CD4-positive, alpha-beta T cell treated with Interleukin-21 for 1 hour (primary cell): ENCODE measurements around the gene KPNA2.
"Not testable (repeated sequence)": the region's sequence is repeated elsewhere in the genome, so short reads cannot be mapped to it uniquely, and the experiment has no call there.

Experiments
- DNase-seq: peaks from one replicate; pipeline ENCODE4 v3.0.0-alpha.2; 2020

Gene KPNA2

GRCh38 chr17:68035523-68036303 lies at the start of gene KPNA2:
TSS of gene KPNA2 (plus strand) at chr17:68035735. CDS start at chr17:68037133, 1,398 bp downstream.
- peak; percentile 98 for DNase-seq

DNA sequence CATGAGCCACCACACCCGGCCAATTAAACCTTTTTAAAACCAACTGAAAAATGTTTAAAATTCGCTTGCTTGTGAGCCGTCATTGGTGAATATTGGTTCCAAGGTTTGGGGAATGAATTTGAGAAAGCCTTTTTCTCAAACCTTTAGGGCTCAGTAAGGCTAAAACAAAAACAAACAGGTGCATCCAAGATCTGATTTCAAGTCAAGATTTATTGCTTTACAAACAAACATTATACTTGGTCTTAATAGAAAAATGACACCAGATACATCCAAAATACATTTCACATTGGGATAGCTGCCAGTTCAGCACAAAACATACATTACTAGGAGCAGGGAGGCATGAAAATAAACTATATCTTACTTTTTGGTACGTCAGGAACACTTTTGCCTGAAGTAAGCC lies 44.6 kb upstream of the KPNA2 start:
- DNase-seq = no peak

DNA sequence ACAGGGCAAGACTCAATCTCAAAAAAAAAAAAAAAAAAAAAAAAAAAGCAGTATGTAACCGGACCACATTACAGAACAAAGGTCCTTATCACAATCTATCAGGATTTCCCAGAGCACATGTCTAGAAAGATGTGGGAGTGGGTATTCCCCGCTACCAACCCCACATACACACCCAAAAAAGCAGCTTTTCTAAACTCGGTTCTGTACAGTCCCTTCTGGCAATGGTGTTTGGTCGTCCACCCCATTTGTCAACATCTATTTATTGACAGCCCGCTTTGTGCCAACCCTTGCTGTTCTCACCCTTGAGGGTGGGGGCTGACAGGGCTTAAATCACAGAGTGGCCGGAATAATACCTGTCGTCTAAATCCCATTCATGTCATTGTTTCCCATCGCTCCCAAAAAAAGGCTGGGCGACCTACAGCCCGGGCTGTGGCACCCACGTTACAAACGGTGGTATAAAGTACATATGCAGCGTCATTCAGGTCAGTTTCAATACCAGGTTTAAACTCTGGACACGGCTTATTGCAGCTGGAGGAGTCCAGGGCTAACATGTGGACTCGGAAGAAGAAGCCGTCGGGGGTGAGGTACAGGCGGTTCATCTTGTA lies 42.9 kb upstream of the KPNA2 start:
- DNase-seq = peak; percentile 26

DNA sequence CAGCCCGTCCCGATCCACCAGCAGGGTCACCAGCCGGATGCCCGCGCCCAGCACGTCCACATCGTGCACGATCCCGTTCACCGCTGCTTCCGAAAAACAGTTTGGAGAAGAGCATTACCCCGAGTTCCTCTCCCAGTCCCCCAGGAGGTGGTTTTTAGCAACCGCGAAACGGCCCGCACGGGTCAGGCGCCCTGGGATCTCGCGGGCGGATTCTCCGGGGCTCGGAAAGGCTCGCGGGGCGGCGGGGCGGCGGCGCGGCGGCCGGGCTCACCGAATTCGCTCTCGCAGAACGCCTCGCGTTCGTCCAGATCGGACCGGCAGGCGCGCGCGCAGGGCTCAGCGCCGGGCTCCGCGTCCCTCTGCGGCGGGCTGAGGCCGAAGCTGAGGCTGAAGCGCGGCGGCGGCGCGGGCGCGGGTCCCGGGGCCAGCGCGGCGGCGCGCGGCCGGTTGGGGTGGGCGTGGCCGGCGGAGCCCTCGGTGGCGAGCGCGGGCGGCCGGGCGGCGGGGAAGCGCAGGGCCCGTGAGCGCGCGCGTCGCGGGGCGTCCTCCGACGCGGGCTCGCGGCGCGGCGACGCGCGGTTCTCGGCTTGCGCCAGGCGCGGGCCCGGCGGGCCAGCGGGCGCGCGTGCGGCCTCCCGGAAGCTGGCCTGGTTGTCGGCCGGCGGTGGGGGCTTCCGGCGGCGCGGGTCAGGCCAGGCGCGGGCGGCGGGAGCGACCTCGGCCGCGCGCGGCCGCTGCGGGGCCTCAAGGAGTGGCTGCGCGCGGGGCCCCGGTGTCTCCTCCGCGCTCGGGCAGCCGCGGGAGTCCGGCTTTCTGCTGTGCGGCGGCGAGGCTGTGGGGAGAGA lies 42.2 kb upstream of the KPNA2 start:
- peak; percentile 77 for DNase-seq

DNA sequence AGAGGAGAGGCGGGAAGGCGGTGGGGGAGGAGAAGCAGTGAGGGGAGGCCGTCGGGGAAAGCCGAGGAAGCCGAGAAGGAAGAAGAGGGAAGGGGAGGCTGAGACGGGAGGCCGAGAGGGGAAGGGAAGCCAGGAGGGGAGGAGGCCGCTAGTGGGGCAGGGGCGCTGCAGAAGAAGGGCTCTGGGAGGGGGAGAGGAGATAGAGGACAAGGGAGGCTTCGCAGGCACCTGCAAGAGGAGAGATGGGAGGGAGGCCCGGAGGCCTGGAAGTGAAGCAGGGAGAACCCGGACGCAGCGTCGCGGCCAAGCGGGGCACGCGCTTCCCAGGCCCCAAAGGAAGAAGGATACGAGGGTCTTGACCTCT lies 41.6 kb upstream of the KPNA2 start:
- DNase-seq = no peak

DNA sequence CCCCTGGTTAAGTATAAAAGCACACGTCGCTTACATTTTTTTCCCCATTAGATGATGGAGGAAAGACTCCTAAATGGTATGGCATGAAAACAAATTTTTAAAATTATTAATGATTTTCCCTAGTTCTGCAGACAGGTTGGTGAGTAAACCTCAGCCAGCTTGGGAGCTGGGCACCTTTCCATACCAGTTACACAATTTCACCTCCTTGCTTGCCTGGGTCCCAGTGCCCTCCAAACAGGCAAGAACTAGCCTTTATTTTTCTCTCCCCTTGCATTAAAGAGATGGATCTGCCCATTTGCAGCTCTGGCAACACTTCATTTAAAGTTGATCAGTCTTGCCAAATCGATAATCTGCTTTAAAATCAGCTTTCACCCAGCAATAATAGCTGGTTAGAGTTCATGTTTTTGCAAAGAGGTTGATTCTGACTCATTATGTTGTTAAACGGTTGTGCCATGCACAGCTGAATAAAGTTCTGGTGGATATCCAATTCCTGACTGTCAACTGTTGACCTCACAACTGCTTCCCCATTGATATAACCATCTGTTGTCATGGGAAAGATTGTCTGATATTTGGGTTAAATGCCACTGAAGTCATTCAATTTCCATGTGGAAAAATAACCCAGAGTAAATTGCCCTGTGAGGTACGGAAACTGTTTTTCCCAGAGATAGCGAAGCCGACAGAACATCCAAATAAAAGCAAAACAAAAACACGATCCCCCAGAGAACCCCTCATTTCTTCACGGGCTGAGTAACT lies 40.5 kb upstream of the KPNA2 start:
- DNase-seq = no peak

- no peak for DNase-seq
These were observed 39.8 kb upstream of the KPNA2 start for GRCh38 chr17:67995570-67996263.

DNA sequence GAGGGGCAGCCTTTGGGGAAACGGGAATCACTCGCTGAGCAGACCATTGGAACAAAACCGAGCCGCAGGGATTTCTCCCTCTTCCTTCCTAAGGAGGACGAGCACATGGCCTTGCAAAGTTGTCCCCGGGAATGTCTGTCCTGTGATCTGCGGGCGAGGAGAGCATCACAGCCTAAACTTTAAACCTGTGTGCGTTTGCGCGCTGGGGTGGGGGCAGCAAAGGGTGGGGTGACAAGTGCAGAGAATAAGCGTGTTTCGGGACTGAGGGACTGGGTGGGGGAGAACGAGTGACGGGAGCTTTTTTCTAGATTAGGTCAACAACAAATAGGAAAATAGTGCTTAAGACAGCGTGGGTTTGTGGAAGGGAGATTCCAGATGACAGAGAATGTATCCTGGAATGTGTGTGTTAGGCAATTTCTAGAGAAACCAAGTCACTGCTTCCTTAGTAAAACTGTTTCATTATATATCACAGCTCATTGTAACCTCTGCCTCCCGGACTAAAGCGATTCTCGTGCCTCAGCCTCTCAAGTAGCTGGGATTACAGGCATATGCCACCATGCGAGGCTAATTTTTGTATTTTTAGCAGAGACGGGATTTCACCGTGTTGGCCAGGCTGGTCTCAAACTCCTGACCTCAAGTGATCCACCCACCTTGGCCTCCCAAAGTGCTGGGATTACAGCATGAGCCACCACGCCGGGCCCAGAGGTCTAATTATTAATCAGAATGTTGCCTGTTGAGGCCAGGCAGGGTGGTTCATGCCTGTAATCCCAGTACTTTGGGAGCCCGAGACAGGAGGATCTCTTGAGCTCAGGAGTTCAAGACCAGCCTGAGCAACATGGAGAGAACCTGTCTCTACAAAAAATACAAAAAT lies 39.0 kb upstream of the KPNA2 start, which contains the start of gene C17orf58:
Gene C17orf58 (minus strand): TSS at position 169 of the 871 bp plus-strand sequence. CDS start 271 bp downstream, outside the sequence.
- not testable (repeated sequence) for DNase-seq

DNA sequence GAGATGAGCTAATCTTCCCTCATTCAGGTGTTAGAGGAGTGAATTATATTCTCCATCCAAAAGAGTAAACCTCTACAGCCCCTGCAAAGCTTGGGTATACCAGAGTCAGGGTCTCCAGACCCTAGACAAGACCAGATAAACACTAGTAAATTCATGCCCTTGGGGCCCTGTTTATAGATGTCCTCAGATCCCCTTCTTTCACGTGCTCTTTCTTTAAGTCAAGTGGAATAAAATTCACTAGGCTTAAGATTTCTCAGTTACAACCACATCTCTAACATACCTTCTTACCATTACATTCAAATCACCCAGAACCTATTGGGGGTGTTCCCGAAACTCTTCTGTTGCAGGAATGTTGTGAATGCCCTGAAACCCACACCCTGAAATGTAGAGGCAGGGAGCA lies 37.1 kb upstream of the KPNA2 start:
- DNase-seq = no peak

DNA sequence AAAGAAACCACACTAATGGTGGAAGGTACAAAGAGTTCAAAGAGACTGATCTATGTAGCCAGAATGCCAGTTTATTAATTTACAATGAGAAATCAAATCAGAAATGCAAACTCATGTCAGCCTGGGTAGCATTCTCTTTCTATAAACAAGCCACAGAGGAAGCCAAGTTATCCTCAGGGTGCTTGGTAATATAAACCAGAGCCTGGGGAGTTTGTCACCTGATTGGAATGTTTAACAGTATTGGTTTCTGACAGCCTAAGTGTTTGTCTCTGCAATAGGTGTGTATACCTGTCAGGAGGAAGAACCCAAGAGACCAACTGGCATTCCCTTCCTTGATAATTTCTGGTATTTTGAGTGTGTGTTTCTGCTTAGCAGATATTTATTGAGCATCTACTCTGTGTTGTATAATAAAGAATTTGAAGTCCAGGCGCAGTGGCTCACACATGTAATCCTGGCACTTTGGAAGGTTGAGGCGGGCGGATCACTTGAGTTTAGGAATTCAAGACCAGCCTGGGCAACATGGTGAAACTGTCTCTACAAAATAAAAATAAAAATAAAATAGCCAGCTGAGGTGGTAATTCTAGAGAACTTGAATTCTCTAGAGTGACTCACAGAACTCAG lies 36.1 kb upstream of the KPNA2 start:
- no peak for DNase-seq

- DNase-seq = no peak
These were observed 31.3 kb upstream of the KPNA2 start for GRCh38 chr17:68004201-68004600.

- DNase-seq = no peak
These were observed 28.7 kb upstream of the KPNA2 start for GRCh38 chr17:68006797-68007196.

DNA sequence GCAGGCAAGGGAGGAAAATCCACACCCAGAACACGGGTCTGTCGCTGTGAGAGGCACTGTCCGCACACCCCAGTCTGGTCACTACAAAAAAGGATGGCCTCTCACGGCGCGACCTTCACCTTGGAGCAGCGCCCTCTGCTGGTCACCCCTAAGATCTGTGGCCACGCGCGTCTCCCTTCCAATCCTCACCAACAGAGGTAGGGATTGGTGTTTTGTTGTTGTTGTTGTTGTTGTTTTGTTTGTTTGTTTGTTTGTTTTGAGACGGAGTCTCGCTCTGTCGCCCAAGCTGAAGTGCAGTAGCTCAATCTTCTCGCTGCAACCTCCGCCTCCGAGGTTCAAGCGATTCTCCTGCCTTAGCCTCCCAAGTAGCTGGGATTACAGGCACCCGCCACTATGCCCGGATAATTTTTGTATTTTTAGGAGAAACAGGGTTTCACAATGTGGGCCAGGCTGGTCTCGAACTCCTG lies 24.3 kb upstream of the KPNA2 start:
- peak; percentile 59 for DNase-seq

DNA sequence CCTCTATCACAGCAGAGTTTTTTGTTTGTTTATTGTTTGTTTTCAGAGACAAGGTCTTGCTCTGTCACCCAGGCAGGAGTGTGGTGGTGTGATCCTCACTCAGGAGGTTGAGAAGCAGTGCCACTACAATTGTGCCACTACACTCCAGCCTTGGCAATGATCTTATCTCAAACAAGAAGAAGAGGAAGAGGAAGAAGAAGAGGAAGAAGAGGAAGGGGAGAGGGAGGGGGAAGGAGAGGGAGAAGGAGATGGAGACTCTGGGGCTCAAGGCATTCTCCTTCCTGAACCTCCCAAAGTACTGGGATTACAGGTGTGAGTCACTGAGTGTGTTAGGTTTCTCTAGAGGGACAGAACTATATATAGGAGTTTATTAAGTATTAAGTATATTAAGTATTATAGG lies 22.1 kb upstream of the KPNA2 start:
- no peak for DNase-seq

DNA sequence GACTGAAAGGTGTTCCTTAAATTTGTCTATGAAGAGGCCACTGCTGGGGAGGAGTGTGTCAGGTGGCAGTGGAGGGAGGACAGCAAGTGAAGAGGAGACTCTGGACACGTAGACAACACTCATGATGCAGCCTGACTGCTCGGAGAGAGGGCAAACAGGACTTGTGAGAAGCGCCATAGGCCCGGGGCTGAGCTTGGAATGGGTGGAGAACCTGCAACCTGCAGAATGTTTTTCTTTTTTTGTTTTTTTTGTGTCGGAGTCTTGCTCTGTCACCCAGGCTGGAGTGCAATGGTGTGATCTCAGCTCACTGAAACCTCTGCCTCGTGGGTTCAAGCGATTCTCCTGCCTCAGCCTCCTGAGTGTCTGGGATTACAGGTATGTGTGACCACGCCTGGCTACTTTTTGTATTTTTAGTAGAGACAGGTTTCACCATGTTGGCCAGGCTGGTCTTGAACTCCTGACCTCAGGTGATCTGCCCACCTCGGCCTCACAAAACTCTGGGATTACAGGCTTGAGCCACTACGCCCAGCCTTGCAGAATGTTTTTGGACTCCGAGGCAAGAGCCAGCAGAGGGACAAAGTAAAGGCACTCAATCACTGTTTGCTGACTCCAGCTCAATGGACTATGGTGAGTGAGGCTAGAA lies 20.3 kb upstream of the KPNA2 start:
- DNase-seq = no peak

GRCh38 chr17:68016838-68017237 lies 18.7 kb upstream of the KPNA2 start:
- DNase-seq = no peak

DNA sequence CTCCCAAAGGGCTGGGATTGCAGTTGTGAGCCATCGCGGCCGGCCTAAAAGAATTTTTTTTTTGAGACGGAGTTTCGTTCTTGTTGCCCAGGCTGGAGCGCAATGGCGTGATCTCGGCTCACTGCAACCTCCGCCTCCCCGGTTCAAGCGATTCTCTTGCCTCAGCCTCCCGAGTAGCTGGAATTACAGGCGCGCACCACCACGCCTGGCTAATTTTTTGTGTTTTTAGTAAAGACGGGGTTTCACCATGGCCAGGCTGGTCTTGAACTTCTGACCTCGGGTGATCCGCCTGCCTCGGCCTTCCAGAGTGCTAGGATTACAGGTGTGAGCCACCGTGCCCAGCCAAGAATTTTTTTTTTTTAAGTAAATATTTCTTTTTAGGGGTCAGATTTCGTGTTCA lies 17.0 kb upstream of the KPNA2 start:
- not testable (repeated sequence) for DNase-seq

GRCh38 chr17:68019336-68019674 lies 16.2 kb upstream of the KPNA2 start:
- DNase-seq = no peak

DNA sequence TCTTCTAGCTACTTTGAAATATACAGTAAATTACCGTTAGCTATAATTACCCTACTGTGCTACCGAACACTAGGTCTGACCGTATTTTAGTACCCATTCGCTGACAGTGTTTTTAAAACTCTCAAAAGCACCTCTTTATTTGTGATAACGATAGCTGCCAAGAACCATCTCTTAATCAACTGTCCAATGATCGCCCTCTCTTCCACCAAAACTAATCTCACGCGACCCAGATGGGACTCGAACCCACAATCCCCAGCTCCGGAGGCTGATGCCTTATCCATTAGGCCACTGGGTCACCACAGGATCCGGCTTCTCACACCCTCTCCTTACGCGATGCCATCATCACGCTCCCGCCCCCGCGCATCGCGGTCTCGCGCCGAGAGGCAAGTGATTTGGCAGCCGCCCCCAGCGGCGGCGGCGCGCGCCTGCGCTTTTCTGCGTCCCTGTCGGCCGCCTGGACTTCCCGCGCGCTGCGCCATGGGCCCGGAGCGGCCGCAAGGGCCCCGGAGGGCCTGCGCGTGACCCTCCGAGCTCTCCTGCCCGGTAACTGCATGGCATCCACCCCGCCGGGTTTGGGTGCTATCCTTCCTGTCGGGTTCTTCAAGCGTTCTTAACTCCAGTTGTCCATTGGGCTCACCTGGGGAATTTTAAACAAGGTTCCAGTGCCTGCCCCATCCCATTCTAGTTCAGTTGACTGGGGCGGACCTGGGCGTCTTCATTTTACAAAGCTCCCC lies 15.7 kb upstream of the KPNA2 start:
- peak; percentile 98 for DNase-seq

DNA sequence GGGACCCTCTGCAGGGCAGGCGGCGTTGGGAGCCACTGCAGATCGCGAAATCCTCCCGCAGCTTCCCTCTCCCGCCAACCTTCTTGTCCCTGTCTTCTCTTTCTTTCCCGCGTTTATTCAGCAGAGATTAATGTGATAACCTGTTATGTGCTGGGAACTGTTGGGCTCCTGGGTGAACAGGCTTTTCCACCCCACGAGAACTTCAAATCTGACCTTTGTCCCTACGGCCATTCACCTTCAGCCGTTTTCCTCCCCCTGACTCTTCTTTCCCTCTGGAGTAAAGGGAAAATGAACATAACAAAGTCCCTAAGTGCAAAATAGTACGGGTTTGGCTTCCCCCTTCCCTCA lies 15.2 kb upstream of the KPNA2 start:
- no peak for DNase-seq
